SK-N-SH (cell line): ENCODE measurements around the gene TICAM1. TPM values are rescaled to one million over a fixed set of nuclear protein-coding genes. Genes with fewer than 3 reads are reported as not detected.

ENCODE experiments used
- CTCF ChIA-PET: fragments of 300-600, 350-600 bp; formaldehyde crosslinking; extraction: SDS; loops from one replicate; lab custom pipeline; 2021; lab: Yijun Ruan, JAX
- POLR2A ChIA-PET: fragments of 350-600 bp; sonication (Branson Sonifier 250); formaldehyde crosslinking; extraction: SDS; loops from one replicate; lab custom pipeline; 2020; ENCODE audit warnings: antibody characterized with exemption, inconsistent platforms; lab: Yijun Ruan, JAX
- DNase-seq: peaks from one replicate; pipeline ENCODE4 v3.0.0; 2012
- H2AFZ ChIP-seq: fragments of 200-600 bp; sonication (generic); 2 replicates; pipeline ENCODE4 v1.8.1; 2016; ENCODE audit warnings: antibody characterized with exemption, mild to moderate bottlenecking, low read depth
- H3F3A ChIP-seq: fragments of 200-600 bp; sonication (generic); replicated peaks from 2 replicates; pipeline ENCODE3; 2016; ENCODE audit warnings: antibody characterized with exemption, mild to moderate bottlenecking; ENCODE audit not compliant: insufficient read depth
- H3K27ac ChIP-seq, 2 experiments: fragments of 200-500 bp in 1 of 2; fragments of 200-600 bp in 1 of 2; sonication (Bioruptor generic) in 1 of 2; sonication (generic), shearing (Covaris generic) in 1 of 2; 2 replicates each; pipeline versions ENCODE4 v1.5.1 to v1.6.1; 2014 to 2016; ENCODE audit warnings: low read depth in 2 of 2, inconsistent platforms in 1 of 2, low read length in 1 of 2, mild to moderate bottlenecking in 1 of 2, mixed read lengths in 1 of 2
- H3K27me3 ChIP-seq: fragments of 200-600 bp; sonication (generic), shearing (Covaris generic); 2 replicates; pipeline ENCODE4 v1.6.1; 2016; ENCODE audit warnings: mixed run types; ENCODE audit not compliant: insufficient read depth
- H3K36me3 ChIP-seq, 2 experiments: fragments of 200-500 bp in 1 of 2; fragments of 200-600 bp in 1 of 2; sonication (Bioruptor generic) in 1 of 2; sonication (generic) in 1 of 2; replicated peaks in 1 of 2; 2 replicates each; pipeline versions ENCODE3 to v1.5.1; 2014 to 2016; ENCODE audit warnings: low read length in 1 of 2, mild to moderate bottlenecking in 1 of 2; ENCODE audit not compliant: insufficient read depth in 2 of 2, control insufficient read depth in 1 of 2
- H3K4me1 ChIP-seq, 2 experiments: fragments of 200-500 bp in 1 of 2; fragments of 200-600 bp in 1 of 2; sonication (Bioruptor generic) in 1 of 2; sonication (generic), shearing (Covaris generic) in 1 of 2; 2 replicates each; pipeline versions ENCODE4 v1.5.1 to v1.6.1; 2014 to 2016; ENCODE audit warnings: low read depth in 1 of 2, low read length in 1 of 2, mixed run types in 1 of 2; ENCODE audit not compliant: insufficient read depth in 2 of 2, control insufficient read depth in 1 of 2
- H3K4me2 ChIP-seq: fragments of 200-600 bp; sonication (generic), shearing (Covaris generic); 2 replicates; pipeline ENCODE4 v1.6.1; 2017; ENCODE audit warnings: mixed run types
- H3K4me3 ChIP-seq, 2 experiments: fragments of 200-500 bp in 1 of 2; fragments of 200-600 bp in 1 of 2; sonication (Bioruptor generic) in 1 of 2; sonication (generic), shearing (Covaris generic) in 1 of 2; 2 replicates each; pipeline versions ENCODE4 v1.5.1 to v1.8.1; 2014 to 2016; ENCODE audit warnings: low read depth in 2 of 2, inconsistent platforms in 1 of 2, low read length in 1 of 2, mild to moderate bottlenecking in 1 of 2, mixed read lengths in 1 of 2, moderate library complexity in 1 of 2
- H3K79me2 ChIP-seq: fragments of 200-600 bp; sonication (generic); 2 replicates; pipeline ENCODE4 v1.8.1; 2017; ENCODE audit warnings: mild to moderate bottlenecking; ENCODE audit not compliant: insufficient read depth
- H3K9ac ChIP-seq: fragments of 200-600 bp; sonication (generic); 2 replicates; pipeline ENCODE4 v1.6.1; 2017; ENCODE audit warnings: mixed run types
- H3K9me2 ChIP-seq: fragments of 200-600 bp; sonication (generic); 2 replicates; pipeline ENCODE4 v1.6.1; 2017; ENCODE audit warnings: mixed run types
- H3K9me3 ChIP-seq: fragments of 200-600 bp; sonication (generic); 2 replicates; pipeline ENCODE4 v1.6.1; 2017; ENCODE audit warnings: mixed run types, mild to moderate bottlenecking, moderate library complexity
- H4K20me1 ChIP-seq: fragments of 200-600 bp; sonication (generic); 2 replicates; pipeline ENCODE4 v1.6.1; 2017; ENCODE audit warnings: mild to moderate bottlenecking, mixed run types; ENCODE audit not compliant: insufficient read depth
- CHD2 ChIP-seq: fragments of 150-350 bp; IDR thresholded peaks from 2 replicates; pipeline ENCODE4 v1.6.1; 2018; ENCODE audit warnings: low read length; ENCODE audit not compliant: partially characterized antibody
- ELF1 ChIP-seq: IDR thresholded peaks from 2 replicates; pipeline ENCODE4 v1.4.0; 2012
- EP300 ChIP-seq, 2 experiments: IDR thresholded peaks; 2 replicates each; pipeline versions ENCODE4 v1.4.0 to v1.6.1; 2012; ENCODE audit warnings: borderline replicate concordance in 1 of 2, low read depth in 1 of 2, low read length in 1 of 2
- EZH2phosphoT487 ChIP-seq: fragments of 200-600 bp; sonication (generic); IDR thresholded peaks from 2 replicates; pipeline ENCODE4 v1.6.1; 2017; ENCODE audit warnings: low read depth, mixed run types, mild to moderate bottlenecking, antibody characterized with exemption, moderate library complexity, borderline replicate concordance
- GATA2 ChIP-seq: sonication (generic); formaldehyde crosslinking; IDR thresholded peaks from 2 replicates; pipeline ENCODE4 v1.5.0; 2020; ENCODE audit warnings: mild to moderate bottlenecking, missing genetic modification reagents
- NFIC ChIP-seq: IDR thresholded peaks from 2 replicates; pipeline ENCODE4 v1.4.0; 2012; ENCODE audit warnings: borderline replicate concordance
- RAD21 ChIP-seq: IDR thresholded peaks from 2 replicates; pipeline ENCODE4 v1.6.1; 2012; ENCODE audit warnings: mild to moderate bottlenecking, low read length
- RCOR1 ChIP-seq: fragments of 150-350 bp; IDR thresholded peaks from 2 replicates; pipeline ENCODE4 v1.6.1; 2017; ENCODE audit warnings: antibody characterized with exemption, low read length
- RFX5 ChIP-seq: IDR thresholded peaks from 2 replicates; pipeline ENCODE4 v1.6.1; 2012; ENCODE audit warnings: mild to moderate bottlenecking, improper control_type of control experiment, low read length
- SIN3A ChIP-seq: IDR thresholded peaks from 2 replicates; pipeline ENCODE4 v1.6.1; 2012; ENCODE audit warnings: low read depth, mild to moderate bottlenecking, low read length, moderate library complexity, borderline replicate concordance
- TAF1 ChIP-seq: IDR thresholded peaks from 2 replicates; pipeline ENCODE4 v1.6.1; 2012; ENCODE audit warnings: low read depth, mild to moderate bottlenecking, low read length, moderate library complexity, borderline replicate concordance
- TCF12 ChIP-seq: IDR thresholded peaks from 2 replicates; pipeline ENCODE4 v1.4.0; 2012
- TEAD4 ChIP-seq: IDR thresholded peaks from 2 replicates; pipeline ENCODE4 v1.4.0; 2012; ENCODE audit warnings: mild to moderate bottlenecking, borderline replicate concordance; ENCODE audit not compliant: insufficient read depth
- YY1 ChIP-seq: IDR thresholded peaks from 2 replicates; pipeline ENCODE4 v1.4.0; 2012; ENCODE audit warnings: low read depth, mild to moderate bottlenecking
- WGBS: methylation state at CpG from one replicate; pipeline ENCODE4 v1.1.6; 2017; ENCODE audit warnings: low lambda C conversion rate; 5-methylcytosine and 5-hydroxymethylcytosine counted together
- polyA plus RNA-seq, 3 experiments: library from polyadenylated mRNA; depleted of rRNA; stranded (reverse); fragments of >200 nt; gene quantifications; 2 replicates each; pipeline ENCODE4 v1.2.3, GENCODE V29; 2012
- TF ChIP-seq, protein P1 (sequence below): fragments of 200-600 bp; sonication (generic); IDR thresholded peaks from 2 replicates; pipeline ENCODE4 v1.6.1; 2017; ENCODE audit warnings: antibody characterized with exemption, mild to moderate bottlenecking, moderate library complexity
- TF ChIP-seq, protein P2 (sequence below): fragments of 150-350 bp; IDR thresholded peaks from 2 replicates; pipeline ENCODE4 v1.6.1; 2017; ENCODE audit warnings: antibody characterized with exemption, low read length, low read depth, borderline replicate concordance
- TF ChIP-seq, protein P3 (sequence below): IDR thresholded peaks from 2 replicates; pipeline ENCODE4 v1.4.0; 2012; ENCODE audit warnings: low read depth
- TF ChIP-seq, protein P4 (sequence below): IDR thresholded peaks from 2 replicates; pipeline ENCODE4 v1.6.1; 2012; ENCODE audit warnings: mild to moderate bottlenecking, low read depth, low read length, moderate library complexity

TICAM1 gene
- polyA plus RNA-seq, 1 of the 3 experiments (the other 2 are of a cell fraction): 2.7 TPM

DNA sequence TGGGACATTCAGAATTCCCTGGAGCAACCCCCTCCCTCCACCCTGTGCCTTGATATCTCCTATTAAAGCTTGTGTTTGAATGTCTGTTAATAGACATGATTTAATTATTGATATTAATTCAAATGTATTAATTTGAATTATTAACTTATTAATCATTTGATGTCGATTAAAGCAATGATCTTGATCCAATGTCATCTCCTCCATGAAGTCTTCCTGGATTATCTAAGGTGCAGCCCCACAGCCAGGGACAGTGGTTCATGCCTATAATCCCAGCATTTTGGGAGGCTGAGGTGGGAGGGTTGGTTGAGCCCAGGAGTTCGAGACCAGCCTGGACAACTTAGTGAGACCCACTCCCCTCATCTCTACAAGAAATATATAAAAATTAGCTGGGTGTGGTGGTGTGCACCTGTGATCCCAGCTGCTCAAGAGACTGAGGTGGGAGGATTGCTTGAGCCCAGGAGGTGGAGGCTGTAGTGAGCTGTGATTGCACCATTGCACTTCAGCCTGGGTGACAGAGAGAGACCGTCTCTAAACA lies 30.4 kb downstream of the TICAM1 start:
- H3K27ac ChIP-seq: no peak overlapping the region
- no peaks in the 10 kb centered on the region for H3K9me3 ChIP-seq
- H4K20me1 ChIP-seq: no peaks in the 10 kb centered on the region
- H3K4me2 ChIP-seq: no peak overlapping the region
- no peaks in the 10 kb centered on the region for H3K4me1 ChIP-seq
- H3K27me3 ChIP-seq: no peaks in the 10 kb centered on the region
- peaks cover 4 to 5% of the 10 kb centered on the region in 2 experiments for H3K36me3 ChIP-seq
- no peak for TF ChIP-seq CHD2
- no peak for TF ChIP-seq TCF12
- TF ChIP-seq RAD21: no peak
- TF ChIP-seq RCOR1: no peak
- no peak for TF ChIP-seq RFX5
- TF ChIP-seq ELF1: no peak
- TF ChIP-seq YY1: no peak
- TF ChIP-seq EZH2phosphoT487: no peak
- TF ChIP-seq TEAD4: no peak
- no peak for TF ChIP-seq NFIC
- TF ChIP-seq, protein P1, sequence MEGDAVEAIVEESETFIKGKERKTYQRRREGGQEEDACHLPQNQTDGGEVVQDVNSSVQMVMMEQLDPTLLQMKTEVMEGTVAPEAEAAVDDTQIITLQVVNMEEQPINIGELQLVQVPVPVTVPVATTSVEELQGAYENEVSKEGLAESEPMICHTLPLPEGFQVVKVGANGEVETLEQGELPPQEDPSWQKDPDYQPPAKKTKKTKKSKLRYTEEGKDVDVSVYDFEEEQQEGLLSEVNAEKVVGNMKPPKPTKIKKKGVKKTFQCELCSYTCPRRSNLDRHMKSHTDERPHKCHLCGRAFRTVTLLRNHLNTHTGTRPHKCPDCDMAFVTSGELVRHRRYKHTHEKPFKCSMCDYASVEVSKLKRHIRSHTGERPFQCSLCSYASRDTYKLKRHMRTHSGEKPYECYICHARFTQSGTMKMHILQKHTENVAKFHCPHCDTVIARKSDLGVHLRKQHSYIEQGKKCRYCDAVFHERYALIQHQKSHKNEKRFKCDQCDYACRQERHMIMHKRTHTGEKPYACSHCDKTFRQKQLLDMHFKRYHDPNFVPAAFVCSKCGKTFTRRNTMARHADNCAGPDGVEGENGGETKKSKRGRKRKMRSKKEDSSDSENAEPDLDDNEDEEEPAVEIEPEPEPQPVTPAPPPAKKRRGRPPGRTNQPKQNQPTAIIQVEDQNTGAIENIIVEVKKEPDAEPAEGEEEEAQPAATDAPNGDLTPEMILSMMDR: no peak
- no peak for TF ChIP-seq SIN3A
- TF ChIP-seq, protein P2, sequence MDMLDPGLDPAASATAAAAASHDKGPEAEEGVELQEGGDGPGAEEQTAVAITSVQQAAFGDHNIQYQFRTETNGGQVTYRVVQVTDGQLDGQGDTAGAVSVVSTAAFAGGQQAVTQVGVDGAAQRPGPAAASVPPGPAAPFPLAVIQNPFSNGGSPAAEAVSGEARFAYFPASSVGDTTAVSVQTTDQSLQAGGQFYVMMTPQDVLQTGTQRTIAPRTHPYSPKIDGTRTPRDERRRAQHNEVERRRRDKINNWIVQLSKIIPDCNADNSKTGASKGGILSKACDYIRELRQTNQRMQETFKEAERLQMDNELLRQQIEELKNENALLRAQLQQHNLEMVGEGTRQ: no peak
- TF ChIP-seq, protein P3, sequence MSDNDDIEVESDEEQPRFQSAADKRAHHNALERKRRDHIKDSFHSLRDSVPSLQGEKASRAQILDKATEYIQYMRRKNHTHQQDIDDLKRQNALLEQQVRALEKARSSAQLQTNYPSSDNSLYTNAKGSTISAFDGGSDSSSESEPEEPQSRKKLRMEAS: no peak
- no peak for TF ChIP-seq EP300 (IDR thresholded peaks at IDR 0.05; ENCODE audit: borderline replicate concordance in 1 of 2, low read depth in 1 of 2, low read length in 1 of 2)
- TF ChIP-seq GATA2 (CRISPR knock-in tag): no peak
- TF ChIP-seq TAF1: no peak
- TF ChIP-seq, protein P4, sequence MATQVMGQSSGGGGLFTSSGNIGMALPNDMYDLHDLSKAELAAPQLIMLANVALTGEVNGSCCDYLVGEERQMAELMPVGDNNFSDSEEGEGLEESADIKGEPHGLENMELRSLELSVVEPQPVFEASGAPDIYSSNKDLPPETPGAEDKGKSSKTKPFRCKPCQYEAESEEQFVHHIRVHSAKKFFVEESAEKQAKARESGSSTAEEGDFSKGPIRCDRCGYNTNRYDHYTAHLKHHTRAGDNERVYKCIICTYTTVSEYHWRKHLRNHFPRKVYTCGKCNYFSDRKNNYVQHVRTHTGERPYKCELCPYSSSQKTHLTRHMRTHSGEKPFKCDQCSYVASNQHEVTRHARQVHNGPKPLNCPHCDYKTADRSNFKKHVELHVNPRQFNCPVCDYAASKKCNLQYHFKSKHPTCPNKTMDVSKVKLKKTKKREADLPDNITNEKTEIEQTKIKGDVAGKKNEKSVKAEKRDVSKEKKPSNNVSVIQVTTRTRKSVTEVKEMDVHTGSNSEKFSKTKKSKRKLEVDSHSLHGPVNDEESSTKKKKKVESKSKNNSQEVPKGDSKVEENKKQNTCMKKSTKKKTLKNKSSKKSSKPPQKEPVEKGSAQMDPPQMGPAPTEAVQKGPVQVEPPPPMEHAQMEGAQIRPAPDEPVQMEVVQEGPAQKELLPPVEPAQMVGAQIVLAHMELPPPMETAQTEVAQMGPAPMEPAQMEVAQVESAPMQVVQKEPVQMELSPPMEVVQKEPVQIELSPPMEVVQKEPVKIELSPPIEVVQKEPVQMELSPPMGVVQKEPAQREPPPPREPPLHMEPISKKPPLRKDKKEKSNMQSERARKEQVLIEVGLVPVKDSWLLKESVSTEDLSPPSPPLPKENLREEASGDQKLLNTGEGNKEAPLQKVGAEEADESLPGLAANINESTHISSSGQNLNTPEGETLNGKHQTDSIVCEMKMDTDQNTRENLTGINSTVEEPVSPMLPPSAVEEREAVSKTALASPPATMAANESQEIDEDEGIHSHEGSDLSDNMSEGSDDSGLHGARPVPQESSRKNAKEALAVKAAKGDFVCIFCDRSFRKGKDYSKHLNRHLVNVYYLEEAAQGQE: no peak
- CTCF ChIA-PET: interaction anchor here (0.8 to 2.7 kb wide), 6 partner anchors 8 to 76 kb away, joined by 3 to 16 read pairs (median 10); partner anchors contain the start of genes FEM1A and TICAM1
- 76% methylated on average over 3 of the region's 3 CpGs for WGBS
- no peak overlapping the region for H3K9ac ChIP-seq
- POLR2A ChIA-PET: interaction anchor here (0.6 kb wide), 2 partner anchors 10 to 22 kb away, joined by 3 to 5 read pairs; no protein-coding TSS in a partner anchor
- no peaks in the 10 kb centered on the region for H3K9me2 ChIP-seq
- peaks cover 2% of the 10 kb centered on the region for H3F3A ChIP-seq
- H3K79me2 ChIP-seq: peaks cover 12% of the 10 kb centered on the region; the same call in 1 of the 2 replicates
- no peak for DNase-seq
- no peak overlapping the region for H3K4me3 ChIP-seq
- no peak overlapping the region for H2AFZ ChIP-seq
